Eye (tissue), 1 donor: Measurements from ENCODE around the gene SLC6A7.
"Not testable (repeated sequence)": the region's sequence is repeated elsewhere in the genome, so short reads cannot be mapped to it uniquely, and the experiment has no call there.

ENCODE experiments used
- DNase-seq: peaks from one replicate; pipeline ENCODE4 v3.0.0-alpha.2; 2015

Gene SLC6A7

GRCh38 chr5:150221471-150221870, 31.6 kb downstream of the SLC6A7 start:
- DNase-seq: no peak

GRCh38 chr5:150222906-150223305, 33.0 kb downstream of the SLC6A7 start:
- DNase-seq: no peak

DNA sequence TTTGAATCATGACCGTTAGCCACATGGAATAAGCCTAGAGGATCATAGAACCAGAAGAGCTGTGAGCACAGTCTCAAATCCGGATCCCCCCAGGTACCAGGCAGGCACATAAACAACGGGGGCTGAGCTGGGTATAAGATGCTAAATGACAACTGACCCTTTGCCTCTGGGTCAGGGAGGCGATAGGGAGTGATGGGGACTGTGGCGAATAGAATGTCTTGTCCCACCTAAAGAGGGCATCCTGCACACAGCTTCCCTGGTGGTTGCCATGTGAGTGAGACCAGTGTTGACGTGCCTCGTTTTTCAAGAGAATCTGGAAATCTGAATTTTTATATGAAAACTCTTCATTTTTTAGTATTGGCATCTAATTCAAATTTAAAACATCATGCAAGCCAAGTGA, 33.6 kb downstream of the SLC6A7 start:
- DNase-seq: no peak

DNA sequence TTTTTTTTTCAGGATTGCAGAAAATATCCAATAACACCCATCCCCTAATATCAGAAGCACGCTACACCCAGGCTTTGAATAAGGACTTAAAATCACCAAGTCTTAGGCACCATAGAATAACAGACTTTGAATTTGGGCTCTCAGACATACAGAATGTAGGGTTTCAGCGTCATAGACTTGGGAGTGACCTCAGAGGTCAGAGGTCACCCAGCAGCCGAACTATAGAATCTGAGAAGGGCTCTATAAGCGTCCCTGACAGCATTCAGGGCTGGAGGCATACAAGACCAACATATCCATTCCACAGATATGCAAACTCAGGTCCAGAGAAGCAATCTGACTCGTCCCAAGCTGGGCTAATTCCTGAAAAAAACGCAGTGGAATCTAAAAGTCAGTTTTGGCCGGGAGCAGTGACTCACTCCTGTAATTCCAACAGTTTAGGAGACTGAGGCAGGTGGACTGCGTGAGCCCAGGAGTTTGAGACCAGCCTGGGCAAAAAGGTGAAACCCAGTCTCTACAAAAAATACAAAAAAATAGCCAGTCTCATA, 34.7 kb downstream of the SLC6A7 start:
- no peak for DNase-seq

DNA sequence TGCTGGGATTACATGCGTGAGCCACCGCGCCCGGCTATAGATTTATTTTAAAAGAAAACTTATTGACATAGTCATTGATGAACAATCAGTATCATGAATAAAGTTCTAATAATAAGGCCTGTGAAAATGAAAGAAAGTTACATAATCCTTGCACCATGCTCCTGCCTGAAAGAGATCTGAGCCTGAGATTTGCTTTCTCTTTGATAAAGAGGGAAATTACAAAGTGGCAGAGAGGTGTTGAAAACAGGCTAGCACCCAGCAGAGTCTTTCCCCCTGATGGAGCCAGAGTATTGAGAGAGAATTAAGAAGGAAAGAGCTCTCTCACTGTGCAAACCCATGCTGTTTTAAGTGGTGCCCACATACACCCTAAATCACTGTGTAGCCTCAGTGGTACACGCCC, 37.2 kb downstream of the SLC6A7 start:
- DNase-seq: no peak

DNA sequence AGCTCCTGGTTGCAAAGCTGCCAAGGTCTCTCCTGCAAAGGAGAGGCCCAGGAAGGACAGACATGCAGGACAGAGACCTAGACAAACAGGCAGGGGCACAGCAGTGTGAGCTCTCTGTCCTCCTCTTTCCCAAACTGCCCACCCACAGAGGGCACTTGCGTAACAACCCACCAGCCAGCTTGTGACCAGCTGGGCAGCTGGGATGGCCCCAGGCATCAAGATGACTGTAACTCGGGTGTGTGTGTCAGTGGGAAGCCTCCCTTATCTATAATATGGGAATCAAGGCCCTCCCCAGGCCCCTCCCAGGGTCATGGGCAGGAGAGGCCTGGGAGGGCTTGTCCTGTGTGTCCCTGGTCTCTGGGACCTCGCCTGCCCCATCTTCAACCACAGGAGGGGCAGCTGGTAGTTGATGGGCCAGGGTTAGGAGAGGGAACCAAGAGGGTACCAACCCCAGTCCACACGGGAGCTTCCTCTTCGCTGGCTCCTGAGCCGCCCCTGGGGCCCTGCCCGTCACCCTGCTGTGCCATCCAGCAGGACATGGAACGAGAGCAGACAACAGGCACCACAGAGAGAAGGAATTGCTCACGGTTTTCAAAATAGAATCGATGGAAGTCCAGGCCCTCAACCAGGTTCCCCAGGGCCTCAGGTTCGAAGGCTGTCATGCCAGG, 37.9 kb downstream of the SLC6A7 start:
- DNase-seq: no peak

DNA sequence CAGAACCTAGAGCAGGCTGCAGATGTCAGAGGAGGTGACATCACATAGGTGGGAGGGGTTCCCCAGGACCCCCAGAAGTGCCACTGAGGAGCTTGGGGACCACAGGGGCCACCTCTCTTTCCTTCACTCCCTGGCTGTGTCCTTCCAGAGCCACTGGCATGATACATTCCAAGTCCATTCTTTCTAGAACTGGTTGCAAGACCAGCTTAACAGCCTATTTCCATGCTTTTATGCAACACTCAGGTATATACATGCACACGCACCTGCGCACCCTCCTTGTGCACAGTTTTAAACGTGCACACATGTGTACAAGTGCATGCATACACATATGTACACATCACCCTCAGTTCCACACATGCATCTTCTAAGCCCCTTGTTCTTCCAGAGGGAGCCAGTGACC, 39.7 kb downstream of the SLC6A7 start:
- no peak for DNase-seq

DNA sequence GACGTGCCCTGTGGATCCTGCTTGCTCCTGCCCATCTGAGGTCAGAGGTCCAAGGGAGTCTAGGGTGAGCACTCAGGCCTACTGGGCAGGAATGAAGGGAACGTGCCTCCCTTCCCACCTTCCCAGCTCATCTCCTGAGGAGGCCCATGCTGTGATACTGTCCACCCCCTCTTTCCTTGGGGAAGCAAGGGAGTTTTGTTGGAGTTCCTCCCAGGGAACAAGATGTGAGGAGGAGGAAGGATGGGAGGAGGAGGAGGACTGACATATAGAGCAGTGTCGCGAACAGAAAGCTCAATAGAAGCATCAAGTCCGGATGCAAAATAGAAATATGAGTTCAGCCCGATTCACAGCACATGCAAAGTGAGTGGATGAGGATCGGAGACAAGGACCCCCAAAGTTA, 41.0 kb downstream of the SLC6A7 start:
- DNase-seq: no peak

GRCh38 chr5:150233706-150234105, 43.8 kb downstream of the SLC6A7 start:
- DNase-seq: not testable (repeated sequence)

DNA sequence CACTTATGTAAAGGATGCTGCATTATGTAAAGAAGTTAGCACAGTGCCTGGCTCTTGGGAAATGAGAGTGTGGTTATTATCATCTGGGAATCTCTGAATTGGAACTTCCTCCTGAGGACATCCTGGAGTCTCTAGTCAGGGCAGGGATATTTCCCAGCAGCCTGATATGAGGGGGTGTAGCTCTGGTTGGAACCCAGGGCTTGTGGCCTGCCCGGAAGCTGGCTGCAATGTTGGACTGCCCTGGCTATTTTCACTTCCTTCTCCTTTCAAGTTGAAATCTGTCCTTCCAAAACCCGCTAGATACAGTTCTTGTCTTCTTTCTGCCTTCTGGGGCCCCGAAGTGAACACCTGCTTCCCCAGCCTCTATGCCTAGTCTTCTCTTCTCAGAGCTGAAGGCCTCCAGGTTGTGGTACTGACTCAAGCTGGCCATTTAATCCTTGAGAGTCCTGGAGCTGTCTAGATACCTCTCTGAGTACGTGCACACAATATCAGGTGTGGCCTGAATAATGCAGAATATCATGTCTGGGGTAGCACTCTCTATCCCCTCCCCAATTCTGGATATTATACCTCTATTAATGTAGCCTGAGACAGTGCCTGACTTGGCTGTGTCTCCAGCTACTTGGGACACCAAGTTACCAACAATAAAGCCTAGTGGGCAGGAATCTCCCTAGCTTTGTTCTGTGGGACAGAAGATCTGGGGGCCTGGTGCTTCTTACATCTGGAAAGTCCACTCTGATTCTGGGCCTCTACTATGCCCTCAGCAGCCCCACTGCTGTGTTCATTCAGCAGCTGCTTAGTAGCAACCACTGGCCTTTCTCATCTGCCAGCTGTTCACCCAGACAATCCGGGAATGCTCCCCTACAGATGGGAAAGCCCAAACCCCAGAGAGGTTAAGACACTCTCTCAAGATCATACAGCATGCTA, 45.0 kb downstream of the SLC6A7 start:
- DNase-seq: no peak

DNA sequence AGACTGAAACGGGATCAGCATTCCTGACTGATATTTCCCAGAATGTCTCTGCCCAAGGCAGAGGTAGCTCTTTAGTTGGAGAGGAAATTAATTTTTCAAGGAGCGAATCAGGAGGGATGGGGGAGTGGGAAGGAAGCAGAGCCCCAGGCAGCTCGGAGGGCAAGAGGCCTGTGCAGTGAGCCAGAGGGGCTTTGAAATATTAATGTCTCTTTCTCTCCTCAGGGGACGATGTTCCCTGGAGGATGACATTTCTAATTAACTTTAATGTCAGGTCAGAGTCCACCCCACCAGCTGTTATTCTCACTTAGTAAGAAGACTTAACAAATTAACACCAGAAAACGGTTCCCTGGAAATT, 45.6 kb downstream of the SLC6A7 start:
- peak; percentile 68 for DNase-seq

DNA sequence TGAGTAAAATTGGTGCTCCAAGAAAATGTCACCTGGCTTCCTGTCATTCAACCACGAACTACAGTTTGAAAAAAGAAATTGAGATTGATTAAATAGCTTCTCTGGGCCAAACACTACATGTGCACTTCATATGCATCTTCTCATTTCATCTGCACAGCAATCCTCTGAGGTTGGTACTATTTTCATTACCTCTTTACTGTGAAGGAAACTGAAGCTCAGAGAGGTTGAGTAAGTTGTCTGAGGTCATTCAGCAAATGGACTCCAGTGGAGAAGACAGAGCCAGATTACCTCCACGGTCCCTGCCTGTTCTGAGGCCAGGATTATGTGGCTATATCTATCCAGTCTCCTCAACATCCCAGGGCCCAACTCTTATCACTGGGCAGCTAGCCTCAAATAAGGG, 46.5 kb downstream of the SLC6A7 start:
- no peak for DNase-seq

DNA sequence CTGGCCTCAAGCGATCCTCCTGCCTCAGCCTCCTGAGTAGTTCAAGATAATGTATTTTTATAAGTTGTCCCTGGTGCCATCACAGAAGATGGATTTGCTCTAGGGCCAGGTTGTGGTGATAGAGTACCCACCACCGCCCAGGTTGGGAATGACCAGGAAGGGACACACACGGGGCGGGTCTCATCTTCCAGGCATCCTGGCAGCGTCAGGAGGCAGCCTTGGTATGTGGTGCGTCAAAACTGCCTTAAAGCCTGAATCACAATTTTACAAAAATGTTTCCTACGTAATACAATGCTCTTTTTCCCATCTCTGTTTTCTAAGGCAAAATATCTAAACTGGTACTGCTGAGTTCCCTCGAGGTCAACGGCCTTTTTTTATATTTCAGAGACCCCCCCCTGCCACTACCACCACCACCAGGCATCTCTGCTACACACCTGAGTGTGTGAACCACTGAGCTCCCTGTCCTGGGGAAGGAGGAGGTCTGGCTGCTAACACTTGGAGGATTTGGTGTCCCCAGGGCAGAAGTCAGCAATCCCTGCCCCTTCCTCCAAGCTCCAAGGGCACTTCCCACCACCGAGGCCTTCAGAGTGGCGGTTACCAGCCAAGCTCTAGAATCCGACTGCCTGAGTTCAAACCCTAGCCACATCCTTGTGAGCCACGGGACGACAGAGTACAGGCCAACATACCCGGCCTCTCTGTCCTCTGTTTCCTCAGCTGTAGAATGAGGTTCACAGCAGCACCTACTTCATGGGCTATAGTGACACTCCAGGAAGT, 47.3 kb downstream of the SLC6A7 start:
- DNase-seq: no peak

GRCh38 chr5:150238646-150239045, 48.8 kb downstream of the SLC6A7 start:
- no peak for DNase-seq

- no peak for DNase-seq
Measured at GRCh38 chr5:150239099-150239793, 49.4 kb downstream of the SLC6A7 start.

GRCh38 chr5:150239794-150240122, 49.9 kb downstream of the SLC6A7 start:
- no peak for DNase-seq

DNA sequence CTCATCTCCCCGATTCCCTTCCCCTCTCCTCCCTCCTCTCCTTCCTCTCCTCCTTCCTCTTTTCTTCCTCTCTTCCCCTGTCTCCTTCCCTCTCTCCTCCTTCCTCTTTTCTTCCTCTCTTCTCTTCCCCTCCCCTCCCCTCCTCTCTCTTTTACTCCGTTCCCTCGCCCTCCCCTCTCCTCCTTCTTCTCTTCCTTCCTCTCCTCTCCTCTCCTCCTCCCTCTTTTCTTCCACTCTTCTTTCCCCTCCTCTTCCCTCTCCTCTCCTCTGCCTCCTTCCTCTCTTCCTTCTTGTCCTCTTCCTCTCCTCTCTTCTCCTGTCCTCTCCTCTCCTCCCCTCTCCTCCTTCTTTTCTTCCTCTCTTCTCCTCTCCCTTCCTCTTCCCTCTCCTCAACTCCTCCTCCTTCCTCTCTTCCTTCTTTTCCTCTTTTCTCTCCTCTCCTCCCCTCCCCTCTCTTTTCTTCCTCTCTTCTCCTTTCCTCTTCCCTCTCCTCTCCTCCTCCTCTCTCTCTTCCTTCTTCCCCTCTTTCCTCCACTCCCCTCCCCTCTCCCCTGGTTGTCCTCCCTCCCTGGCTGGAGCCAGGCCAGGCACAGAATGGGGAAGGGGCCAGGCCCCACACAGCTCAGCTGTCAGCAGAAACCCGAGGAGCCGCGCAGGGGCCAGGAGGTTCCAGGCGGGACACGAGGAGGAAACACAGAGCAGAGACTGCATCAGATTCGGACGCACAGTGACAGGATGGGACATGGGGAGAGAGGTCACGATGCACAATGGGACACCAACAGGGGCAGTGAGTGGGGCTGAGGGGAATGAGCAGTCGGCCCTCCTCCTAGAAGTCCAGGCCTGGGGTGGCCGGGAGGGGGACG, 51.7 kb downstream of the SLC6A7 start:
- peak; percentile 50 for DNase-seq

- DNase-seq: no peak
Measured at GRCh38 chr5:150242251-150242894, 52.5 kb downstream of the SLC6A7 start.

DNA sequence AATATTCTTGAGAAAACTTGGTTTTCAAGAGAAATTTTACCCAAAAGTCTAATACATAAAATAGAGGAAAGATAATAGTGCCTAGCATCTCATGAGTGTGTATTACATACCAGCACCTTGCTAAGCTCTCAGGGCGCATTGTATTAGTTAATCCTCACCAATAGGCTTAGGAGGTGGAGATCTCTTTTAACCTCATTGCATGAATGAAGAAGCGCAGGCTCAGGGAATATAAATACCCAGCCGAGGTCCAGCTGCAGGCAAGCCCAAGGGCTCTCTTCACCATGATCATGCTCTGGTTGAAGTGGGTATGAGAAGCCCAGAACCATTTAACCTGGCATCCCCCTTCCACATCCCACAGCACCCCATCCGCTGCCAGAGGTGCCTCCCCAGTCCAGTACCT, 53.7 kb downstream of the SLC6A7 start:
- DNase-seq: no peak

DNA sequence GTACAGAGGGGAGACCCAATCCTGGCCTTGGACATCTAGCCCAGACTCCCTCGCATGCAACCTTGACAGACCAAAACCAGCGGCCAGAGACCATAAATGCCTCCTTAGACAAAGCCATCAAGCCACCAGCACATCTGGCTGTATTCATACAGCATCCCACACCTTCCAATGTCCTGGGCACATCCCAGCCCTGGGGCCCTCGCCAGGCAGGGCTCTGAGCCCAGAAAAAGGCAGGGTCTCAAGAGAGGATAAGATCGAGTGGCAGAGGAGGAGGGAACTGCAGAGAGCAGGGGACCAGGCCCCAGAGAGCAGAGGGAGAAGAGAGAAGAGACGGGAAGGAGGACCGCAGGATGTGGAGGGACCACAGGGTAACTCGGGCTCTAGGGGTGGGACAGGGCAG, 54.3 kb downstream of the SLC6A7 start:
- no peak for DNase-seq

DNA sequence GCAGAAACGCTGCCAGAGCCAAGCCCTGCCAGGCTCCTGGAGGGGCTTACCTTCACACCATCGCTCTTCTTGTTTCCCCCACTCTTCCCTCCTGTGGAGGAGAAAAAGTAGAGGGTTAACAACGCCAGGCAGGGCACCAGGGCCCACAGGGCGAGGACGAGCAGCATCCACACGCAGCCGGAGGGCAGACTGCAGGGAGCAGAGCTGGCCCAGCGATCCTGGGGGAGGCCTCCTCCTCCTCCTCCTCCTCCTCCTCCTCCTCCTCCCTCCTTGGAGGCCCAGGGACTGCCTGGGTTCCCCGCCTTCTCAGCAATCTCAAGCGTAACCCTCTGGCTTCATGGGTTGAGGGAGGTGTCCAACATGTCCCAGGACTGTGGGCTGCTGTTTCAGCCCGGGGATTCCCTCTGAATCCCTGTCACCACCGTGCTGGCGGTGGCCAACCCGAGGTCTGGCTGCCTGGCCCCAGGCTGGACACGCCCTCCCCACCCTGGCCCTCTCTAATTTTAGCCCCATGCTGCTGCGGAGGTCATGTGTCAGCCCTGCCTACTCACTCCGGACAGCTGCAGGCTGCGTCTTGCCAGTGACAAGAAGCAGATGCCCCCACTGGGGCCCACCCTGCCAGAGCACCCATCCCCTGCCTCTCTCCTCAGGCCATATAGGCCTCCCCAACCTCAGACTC, 55.4 kb downstream of the SLC6A7 start:
- no peak for DNase-seq
